GM21367 (cell line): ENCODE data around the gene DLGAP1.

Experiments
- ATAC-seq: cut with Tn5 transposase; IDR thresholded peaks from one replicate; pipeline ENCODE4 v1.9.1; 2021; ENCODE audit not compliant: unreplicated experiment

The DLGAP1 gene

GRCh38 chr18:3526421-3527354 lies 928.4 kb downstream of the DLGAP1 start:
- ATAC-seq: peak; percentile 63

- ATAC-seq: peak; percentile 74
These were observed 929.2 kb downstream of the DLGAP1 start for GRCh38 chr18:3525870-3526420.

GRCh38 chr18:3524706-3525105 lies 930.4 kb downstream of the DLGAP1 start:
- ATAC-seq: no peak

- ATAC-seq: no peak
These were observed 934.6 kb downstream of the DLGAP1 start for GRCh38 chr18:3520230-3521085.

- ATAC-seq: no peak
These were observed 940.5 kb downstream of the DLGAP1 start for GRCh38 chr18:3514312-3515216.

GRCh38 chr18:3513481-3513880 lies 941.6 kb downstream of the DLGAP1 start:
- no peak for ATAC-seq

- ATAC-seq: no peak
These were observed 943.1 kb downstream of the DLGAP1 start for GRCh38 chr18:3511980-3512379.

- no peak for ATAC-seq
These were observed 944.2 kb downstream of the DLGAP1 start for GRCh38 chr18:3510896-3511295.

- ATAC-seq: no peak
These were observed 945.1 kb downstream of the DLGAP1 start for GRCh38 chr18:3510024-3510423.

- no peak for ATAC-seq
These were observed 946.2 kb downstream of the DLGAP1 start for GRCh38 chr18:3508576-3509549.

GRCh38 chr18:3504637-3505036 lies 950.5 kb downstream of the DLGAP1 start:
- no peak for ATAC-seq

GRCh38 chr18:3502650-3503049 lies 952.5 kb downstream of the DLGAP1 start:
- no peak for ATAC-seq

- ATAC-seq: no peak
These were observed 955.1 kb downstream of the DLGAP1 start for GRCh38 chr18:3500016-3500415.

- no peak for ATAC-seq
These were observed 955.6 kb downstream of the DLGAP1 start for GRCh38 chr18:3499501-3499900.

GRCh38 chr18:3498698-3499471 lies 956.2 kb downstream of the DLGAP1 start:
- ATAC-seq: no peak

GRCh38 chr18:3495691-3496430 lies 959.2 kb downstream of the DLGAP1 start:
- no peak for ATAC-seq

GRCh38 chr18:3494569-3494968 lies 960.5 kb downstream of the DLGAP1 start:
- ATAC-seq: no peak

- no peak for ATAC-seq
These were observed 960.9 kb downstream of the DLGAP1 start for GRCh38 chr18:3494245-3494526.
